Astrocyte (in vitro differentiated cells and primary cell): Measurements from ENCODE around the gene EXOC3. TPM values are rescaled to one million over a fixed set of nuclear protein-coding genes. Genes with fewer than 3 reads are reported as not detected.

Experiments
- DNase-seq: peaks from one replicate; pipeline ENCODE4 v3.0.0-alpha.2; 2010; ENCODE audit warnings: low read depth
- FAIRE-seq: peaks from 2 replicates; lab custom pipeline; 2011; peaks lifted over from hg19 to GRCh38; lab: Jason Lieb, UNC
- H2AFZ ChIP-seq: 2 replicates; pipeline ENCODE4 v1.6.0; 2012; ENCODE audit warnings: low read depth, low read length, inconsistent platforms
- H3K27ac ChIP-seq: 2 replicates; pipeline ENCODE4 v1.5.1; 2011; ENCODE audit warnings: low read depth, low read length, inconsistent platforms
- H3K27me3 ChIP-seq: 2 replicates; pipeline ENCODE4 v1.6.0; 2011; ENCODE audit warnings: low read length, inconsistent platforms; ENCODE audit not compliant: insufficient read depth
- H3K36me3 ChIP-seq: 2 replicates; pipeline ENCODE4 v1.5.1; 2011; ENCODE audit warnings: low read length, inconsistent platforms; ENCODE audit not compliant: insufficient read depth
- H3K4me1 ChIP-seq: 2 replicates; pipeline ENCODE4 v1.5.1; 2011; ENCODE audit warnings: low read length, inconsistent platforms; ENCODE audit not compliant: insufficient read depth
- H3K4me2 ChIP-seq: 2 replicates; pipeline ENCODE4 v1.6.0; 2012; ENCODE audit warnings: low read length, inconsistent platforms
- H3K4me3 ChIP-seq: 2 replicates; pipeline ENCODE4 v1.5.1; 2011; ENCODE audit warnings: low read depth, mild to moderate bottlenecking, low read length, inconsistent platforms; ENCODE audit not compliant: insufficient read depth
- H3K79me2 ChIP-seq: 2 replicates; pipeline ENCODE4 v1.6.0; 2012; ENCODE audit warnings: mild to moderate bottlenecking, low read length, inconsistent platforms; ENCODE audit not compliant: insufficient read depth
- H3K9ac ChIP-seq: 2 replicates; pipeline ENCODE4 v1.6.0; 2012; ENCODE audit warnings: mild to moderate bottlenecking, low read length, inconsistent platforms
- H3K9me3 ChIP-seq: 2 replicates; pipeline ENCODE4 v1.5.1; 2012; ENCODE audit warnings: low read depth, mild to moderate bottlenecking, low read length, inconsistent platforms; ENCODE audit not compliant: insufficient read depth
- H4K20me1 ChIP-seq: 2 replicates; pipeline ENCODE4 v1.6.0; 2012; ENCODE audit warnings: low read length, inconsistent platforms; ENCODE audit not compliant: insufficient read depth
- H3K27ac Mint-ChIP-seq: one replicate; pipeline ENCODE4 v1.8.0; 2021; ENCODE audit warnings: mild to moderate bottlenecking, mixed read lengths; ENCODE audit not compliant: unreplicated experiment
- H3K27me3 Mint-ChIP-seq: one replicate; pipeline ENCODE4 v1.8.0; 2021; ENCODE audit warnings: low read depth, mixed read lengths; ENCODE audit not compliant: unreplicated experiment
- H3K36me3 Mint-ChIP-seq: one replicate; pipeline ENCODE4 v1.8.0; 2021; ENCODE audit warnings: low read depth, mixed read lengths; ENCODE audit not compliant: unreplicated experiment
- H3K4me1 Mint-ChIP-seq: one replicate; pipeline ENCODE4 v1.8.0; 2021; ENCODE audit warnings: low read depth, mixed read lengths; ENCODE audit not compliant: unreplicated experiment
- H3K4me3 Mint-ChIP-seq: one replicate; pipeline ENCODE4 v1.8.0; 2021; ENCODE audit warnings: mild to moderate bottlenecking, moderate library complexity, mixed read lengths; ENCODE audit not compliant: unreplicated experiment
- H3K9me3 Mint-ChIP-seq: one replicate; pipeline ENCODE4 v1.8.0; 2021; ENCODE audit warnings: mild to moderate bottlenecking, mixed read lengths; ENCODE audit not compliant: unreplicated experiment
- CTCF ChIP-seq: IDR thresholded peaks from 2 replicates; pipeline ENCODE4 v1.5.1; 2011; ENCODE audit warnings: low read depth, mild to moderate bottlenecking, inconsistent platforms, low read length, moderate library complexity; ENCODE audit not compliant: insufficient read depth
- EZH2 ChIP-seq: IDR thresholded peaks from 2 replicates; pipeline ENCODE4 v1.6.1; 2012; ENCODE audit warnings: mild to moderate bottlenecking, low read length, inconsistent platforms; ENCODE audit not compliant: insufficient read depth
- total RNA-seq: library from RNA; stranded (reverse); gene quantifications from 2 replicates; pipeline ENCODE4 v1.2.1, GENCODE V29; 2021

The EXOC3 gene
- total RNA-seq, 1 donor from 2014 or later, result 37.9 TPM

- no peak overlapping the region for H3K4me2 ChIP-seq
- no peaks in the 10 kb centered on the region for H3K9me3 ChIP-seq
- Mint-ChIP-seq H3K27ac (no peak overlapping the region), H3K36me3 (peaks cover 35% of the 10 kb centered on the region), H3K9me3 (peaks cover 3% of the 10 kb centered on the region), H3K4me1 (peaks cover 13% of the 10 kb centered on the region), H3K4me3 (no peak overlapping the region), H3K27me3 (no peaks in the 10 kb centered on the region)
- no peak for FAIRE-seq
- H3K4me3 ChIP-seq, result no peak overlapping the region
- peaks cover 67% of the 10 kb centered on the region for H3K79me2 ChIP-seq
- H3K27ac ChIP-seq, result no peak overlapping the region
- H3K27me3 ChIP-seq, result no peaks in the 10 kb centered on the region
- no peak for DNase-seq
- peaks cover 7% of the 10 kb centered on the region for H3K4me1 ChIP-seq
- no peak overlapping the region for H3K9ac ChIP-seq
- peaks cover 44% of the 10 kb centered on the region for H4K20me1 ChIP-seq
- peaks cover 33% of the 10 kb centered on the region for H3K36me3 ChIP-seq
- TF ChIP-seq EZH2 (no peak), CTCF (no peak)
- H2AFZ ChIP-seq, result no peak overlapping the region
Observed at GRCh38 chr5:448061-448765, 5.2 kb downstream of the EXOC3 start.

GRCh38 chr5:448766-449090 lies 5.8 kb downstream of the EXOC3 start:
- H3K4me2 ChIP-seq, result no peak overlapping the region
- H3K36me3 Mint-ChIP-seq, result peaks cover 40% of the 10 kb centered on the region
- H4K20me1 ChIP-seq, result peaks cover 41% of the 10 kb centered on the region
- no peak overlapping the region for H3K27ac Mint-ChIP-seq
- no peak for TF ChIP-seq CTCF
- no peak for TF ChIP-seq EZH2
- no peaks in the 10 kb centered on the region for H3K9me3 ChIP-seq
- peaks cover 3% of the 10 kb centered on the region for H3K9me3 Mint-ChIP-seq
- H3K4me1 ChIP-seq, result peaks cover 4% of the 10 kb centered on the region
- DNase-seq (no peak), FAIRE-seq (no peak)
- no peak overlapping the region for H3K4me3 Mint-ChIP-seq
- H2AFZ ChIP-seq, result no peak overlapping the region
- peaks cover 17% of the 10 kb centered on the region for H3K4me1 Mint-ChIP-seq
- H3K27ac ChIP-seq, result no peak overlapping the region
- H3K27me3 ChIP-seq, result no peaks in the 10 kb centered on the region
- no peaks in the 10 kb centered on the region for H3K27me3 Mint-ChIP-seq
- H3K36me3 ChIP-seq, result peaks cover 38% of the 10 kb centered on the region
- H3K79me2 ChIP-seq, result peaks cover 67% of the 10 kb centered on the region
- H3K4me3 ChIP-seq, result no peak overlapping the region
- H3K9ac ChIP-seq, result no peak overlapping the region

GRCh38 chr5:449151-449550 lies 6.2 kb downstream of the EXOC3 start:
- Histone ChIP-seq H3K9me3 (no peaks in the 10 kb centered on the region), H3K4me2 (no peak overlapping the region), H3K36me3 (peaks cover 42% of the 10 kb centered on the region), H3K4me1 (peaks cover under 1% of the 10 kb centered on the region), H3K27me3 (no peaks in the 10 kb centered on the region), H2AFZ (no peak overlapping the region), H3K79me2 (peaks cover 67% of the 10 kb centered on the region), H3K9ac (no peak overlapping the region), H3K27ac (no peak overlapping the region), H3K4me3 (no peak overlapping the region), H4K20me1 (peaks cover 42% of the 10 kb centered on the region)
- Mint-ChIP-seq H3K9me3 (peaks cover 3% of the 10 kb centered on the region), H3K27me3 (no peaks in the 10 kb centered on the region), H3K36me3 (peaks cover 43% of the 10 kb centered on the region), H3K4me3 (no peak overlapping the region), H3K4me1 (peaks cover 17% of the 10 kb centered on the region), H3K27ac (no peak overlapping the region)
- DNase-seq (no peak), FAIRE-seq (no peak)
- TF ChIP-seq EZH2, result no peak
- TF ChIP-seq CTCF, result no peak
